ENCODE measurements around the gene SLC9B2. TPM values are rescaled to one million over a fixed set of nuclear protein-coding genes. Genes with fewer than 3 reads are reported as not detected.
A peak's percentile ranks its signal among the peaks of the same experiment; 100 is the strongest.

The SLC9B2 gene
- total RNA-seq, 2 donors from 2014 or later, result 8.7 to 40.6 TPM

GRCh38 chr4:103075894-103076746 lies 441 bp downstream of the SLC9B2 start:
- peak overlapping the region; percentile 92 for H3K4me3 ChIP-seq
- peak; percentile 20 for DNase-seq (ENCODE audit: low spot score)

GRCh38 chr4:103075435-103075893 lies 1.1 kb downstream of the SLC9B2 start:
- no peak for ATAC-seq (ENCODE audit: insufficient number of reproducible peaks, low FRiP score, low read depth)
- H3K9me3 ChIP-seq, result no peaks in the 10 kb centered on the region
- no peak for TF ChIP-seq CTCF (IDR thresholded peaks at IDR 0.05)
- peaks cover 2% of the 10 kb centered on the region for H3K36me3 ChIP-seq
- peaks cover 11 to 12% of the 10 kb centered on the region in 2 donors for H3K4me1 ChIP-seq (ENCODE audit: control insufficient read depth in 1 of 2, low read depth in 2 of 2)
- peak overlapping the region; percentile 79 to 81 for H3K27ac ChIP-seq
- no peak for DNase-seq (ENCODE audit: low spot score)
- no peaks in the 10 kb centered on the region for H3K27me3 ChIP-seq (replicated peaks; ENCODE audit: insufficient read depth)
- peak overlapping the region; percentile 92 for H3K4me3 ChIP-seq

More at GRCh38 chr4:103075894-103076746, 441 bp downstream of the SLC9B2 start:
- no peaks in the 10 kb centered on the region for H3K27me3 ChIP-seq (replicated peaks; ENCODE audit: insufficient read depth)
- ATAC-seq (ENCODE audit: insufficient number of reproducible peaks, low FRiP score, low read depth), result peak; percentile 56
- peaks cover 7% of the 10 kb centered on the region for H3K36me3 ChIP-seq
- TF ChIP-seq CTCF (IDR thresholded peaks at IDR 0.05), result no peak
- H3K27ac ChIP-seq, result peak overlapping the region; percentile 79 to 81
- H3K4me1 ChIP-seq (ENCODE audit: control insufficient read depth in 1 of 2, low read depth in 2 of 2), result peaks cover 11 to 12% of the 10 kb centered on the region in 2 donors
- no peaks in the 10 kb centered on the region for H3K9me3 ChIP-seq

- no peaks in the 10 kb centered on the region for H3K36me3 ChIP-seq
- peak overlapping the region; percentile 92 for H3K4me3 ChIP-seq
- TF ChIP-seq CTCF (IDR thresholded peaks at IDR 0.05), result no peak
- no peaks in the 10 kb centered on the region for H3K9me3 ChIP-seq
- no peaks in the 10 kb centered on the region for H3K27me3 ChIP-seq (replicated peaks; ENCODE audit: insufficient read depth)
- H3K27ac ChIP-seq, result no peak overlapping the region
- ATAC-seq (ENCODE audit: insufficient number of reproducible peaks, low FRiP score, low read depth) (no peak), DNase-seq (ENCODE audit: low spot score) (no peak)
- peaks cover 11 to 12% of the 10 kb centered on the region in 2 donors for H3K4me1 ChIP-seq (ENCODE audit: control insufficient read depth in 1 of 2, low read depth in 2 of 2)
These were observed 1.7 kb downstream of the SLC9B2 start for GRCh38 chr4:103074744-103075434.

- no peak for DNase-seq (ENCODE audit: low spot score)
- no peak for TF ChIP-seq CTCF (IDR thresholded peaks at IDR 0.05)
These were observed 2.6 kb downstream of the SLC9B2 start for GRCh38 chr4:103073792-103074438.

More at GRCh38 chr4:103073792-103074438, 2.6 kb downstream of the SLC9B2 start:
- Histone ChIP-seq H3K9me3 (no peaks in the 10 kb centered on the region), H3K27me3 (replicated peaks; ENCODE audit: insufficient read depth) (no peaks in the 10 kb centered on the region), H3K4me1 (ENCODE audit: control insufficient read depth in 1 of 2, low read depth in 2 of 2) (peaks cover 11 to 12% of the 10 kb centered on the region in 2 donors), H3K36me3 (no peaks in the 10 kb centered on the region), H3K4me3 (no peak overlapping the region), H3K27ac (no peak overlapping the region)
- ATAC-seq (ENCODE audit: insufficient number of reproducible peaks, low FRiP score, low read depth), result no peak

Data from thoracic aorta (tissue), 2 donors.